ENCODE results near the gene PLA2G4B. TPM values are rescaled to one million over a fixed set of nuclear protein-coding genes. Genes with fewer than 3 reads are reported as not detected.
A peak's percentile ranks its signal among the peaks of the same experiment; 100 is the strongest.
"Not testable (repeated sequence)": the region's sequence is repeated elsewhere in the genome, so short reads cannot be mapped to it uniquely, and the experiment has no call there.

The PLA2G4B gene
- polyA plus RNA-seq, 1 donor: 16.4 TPM

- DNase-seq: no peak
Observed at GRCh38 chr15:41825572-41826535, 12.8 kb upstream of the PLA2G4B start.

- DNase-seq: no peak
Observed at GRCh38 chr15:41827290-41827879, 11.3 kb upstream of the PLA2G4B start.

- peak; percentile 84 for DNase-seq
Observed at GRCh38 chr15:41827880-41828806, 10.5 kb upstream of the PLA2G4B start, which contains the start of gene JMJD7. JMJD7 (plus strand) TSS chr15:41828092; CDS start chr15:41828125, 33 bp downstream.

DNA sequence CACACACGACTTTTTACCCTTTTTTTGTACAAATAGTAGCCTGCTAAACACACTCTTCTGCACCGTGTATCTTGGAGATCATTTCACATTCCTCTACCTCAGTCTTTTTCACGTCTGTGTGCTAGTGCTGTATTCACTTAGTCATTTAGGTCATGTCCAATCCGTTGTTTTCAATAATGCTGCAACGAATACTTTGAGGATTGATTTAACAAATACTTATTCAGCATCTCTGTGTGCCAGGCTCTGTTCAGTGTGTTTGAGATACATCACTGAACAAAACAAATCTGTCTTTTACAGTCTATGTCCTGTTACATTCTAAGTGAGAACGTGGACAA, 9.9 kb upstream of the PLA2G4B start:
- DNase-seq: no peak

GRCh38 chr15:41829959-41830646, 8.5 kb upstream of the PLA2G4B start:
- no peak for DNase-seq

- not testable (repeated sequence) for DNase-seq
Observed at GRCh38 chr15:41831291-41831690, 7.4 kb upstream of the PLA2G4B start.

DNA sequence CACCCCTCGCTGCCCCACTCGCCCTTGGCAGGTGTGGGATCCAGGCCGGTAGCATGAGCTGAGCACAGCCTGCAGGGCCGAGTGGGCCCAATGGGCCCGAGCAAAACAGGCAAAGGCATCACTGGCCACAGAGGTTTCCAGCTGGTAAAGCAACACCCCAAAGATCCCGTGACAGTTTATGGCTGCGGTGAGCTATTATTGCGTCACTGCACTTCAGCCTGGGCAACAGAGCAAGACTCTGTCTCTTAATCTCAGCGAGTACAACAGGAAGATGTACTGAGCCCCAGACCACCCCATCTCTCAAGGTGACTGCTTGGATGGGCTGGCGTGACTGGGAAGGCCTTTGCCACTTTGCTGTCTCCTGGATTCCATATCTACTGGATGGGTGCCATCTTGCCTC, 6.4 kb upstream of the PLA2G4B start:
- no peak for DNase-seq

DNA sequence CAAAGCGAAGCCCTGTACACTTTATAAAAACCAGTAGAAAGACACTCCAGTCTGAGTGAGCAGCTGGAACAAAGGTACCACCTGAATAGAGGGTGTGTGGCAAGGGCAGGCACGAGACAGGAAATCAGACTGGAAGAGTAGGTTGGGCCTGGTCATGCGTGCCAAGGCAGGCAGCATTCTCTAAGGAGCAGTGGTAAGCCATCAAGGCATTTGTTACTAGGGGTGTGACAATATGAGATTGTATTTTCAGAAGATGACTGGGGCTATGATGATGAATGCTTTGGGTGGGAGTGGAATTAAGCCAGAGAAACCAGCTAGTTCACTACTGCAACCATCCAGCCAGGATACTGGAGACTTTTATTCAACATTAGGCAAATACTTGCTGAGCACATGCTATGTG, 5.8 kb upstream of the PLA2G4B start:
- no peak for DNase-seq

- DNase-seq: no peak
Observed at GRCh38 chr15:41834096-41834495, 4.6 kb upstream of the PLA2G4B start.

- DNase-seq: no peak
Observed at GRCh38 chr15:41836073-41836472, 2.6 kb upstream of the PLA2G4B start.

DNA sequence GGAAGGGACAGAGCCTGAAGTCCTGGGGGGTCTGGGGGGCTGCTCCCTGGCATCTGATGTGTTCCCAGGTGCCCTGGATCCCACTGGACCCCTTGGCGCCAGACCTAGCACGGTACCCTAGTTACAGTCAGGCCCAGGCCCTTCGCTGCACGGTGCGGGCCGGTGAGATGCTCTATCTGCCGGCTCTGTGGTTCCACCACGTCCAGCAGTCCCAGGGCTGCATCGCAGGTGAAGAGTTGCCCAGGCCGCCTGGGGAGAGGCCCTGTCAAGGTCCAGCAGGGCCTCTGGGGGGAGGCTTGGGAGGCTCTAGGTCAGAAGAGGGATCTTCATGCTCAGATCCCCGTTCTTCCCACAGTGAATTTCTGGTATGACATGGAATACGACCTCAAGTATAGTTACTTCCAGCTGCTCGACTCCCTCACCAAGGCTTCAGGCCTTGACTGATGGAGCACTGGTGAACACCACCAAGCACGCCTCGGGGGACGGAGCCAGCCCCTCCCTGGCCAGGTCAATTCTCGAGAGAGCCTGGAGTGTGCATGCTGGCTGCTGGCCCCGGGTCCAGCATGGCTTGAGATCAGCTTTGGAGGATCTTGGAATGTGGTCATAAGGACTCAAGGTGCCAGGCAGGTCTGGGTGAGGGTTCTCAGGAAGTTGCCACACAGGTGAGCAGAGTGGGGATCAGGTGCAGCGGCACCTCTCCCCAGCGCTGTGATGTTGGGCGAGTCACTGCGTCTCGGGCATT, 1.8 kb upstream of the PLA2G4B start:
- no peak for DNase-seq

DNA sequence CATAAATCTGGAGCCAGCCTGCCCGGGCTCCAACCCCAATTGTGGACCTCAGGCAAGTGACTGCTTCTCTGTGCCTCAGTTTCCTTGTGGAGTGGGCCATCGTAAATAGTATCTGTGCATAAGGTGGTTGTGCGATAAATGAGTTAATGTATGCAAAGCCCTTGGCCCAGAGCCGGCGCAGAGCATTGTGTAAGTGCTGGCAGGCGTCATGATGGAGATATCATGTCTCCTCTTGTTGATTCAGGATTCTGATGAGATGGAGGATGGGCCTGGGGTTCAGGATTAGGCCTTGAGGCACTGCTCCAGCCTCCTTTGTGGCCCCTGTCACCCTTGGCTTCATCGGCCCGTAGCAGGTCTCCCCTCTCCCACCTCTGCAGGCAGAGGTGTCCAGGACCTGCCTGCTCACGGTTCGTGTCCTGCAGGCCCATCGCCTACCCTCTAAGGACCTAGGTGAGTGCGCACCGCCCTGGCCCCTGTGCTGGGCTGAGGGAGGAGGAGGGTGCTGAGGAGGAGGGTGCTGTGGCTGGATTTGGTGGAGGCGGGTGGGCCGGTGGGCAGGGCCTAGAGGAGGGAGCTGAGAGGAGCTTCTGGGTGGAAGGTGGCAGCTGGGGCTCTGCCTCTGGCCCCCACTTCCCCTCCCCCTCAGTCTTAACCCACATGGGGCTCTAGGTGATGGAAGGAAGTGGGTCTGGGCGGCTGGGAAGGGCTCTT, 1.3 kb downstream of the PLA2G4B start:
- no peak for DNase-seq

DNA sequence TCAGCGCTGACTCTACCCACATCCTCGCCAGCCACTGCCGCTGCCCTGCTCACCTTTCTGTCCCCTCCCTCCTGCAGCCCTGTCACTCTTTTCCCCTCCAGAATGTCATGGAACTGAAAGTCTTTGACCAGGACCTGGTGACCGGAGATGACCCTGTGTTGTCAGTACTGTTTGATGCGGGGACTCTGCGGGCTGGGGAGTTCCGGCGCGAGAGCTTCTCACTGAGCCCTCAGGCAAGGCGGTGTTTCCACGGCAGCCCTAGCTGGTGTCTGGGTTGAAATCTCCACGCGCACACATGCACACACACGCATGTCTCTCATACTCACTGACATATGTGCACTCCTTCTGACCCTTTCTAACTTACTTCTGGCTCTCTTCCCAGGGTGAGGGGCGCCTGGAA, 2.0 kb downstream of the PLA2G4B start:
- no peak for DNase-seq

- no peak for DNase-seq
Observed at GRCh38 chr15:41841131-41841530, 2.5 kb downstream of the PLA2G4B start.

- DNase-seq: no peak
Observed at GRCh38 chr15:41842229-41842628, 3.6 kb downstream of the PLA2G4B start.

DNA sequence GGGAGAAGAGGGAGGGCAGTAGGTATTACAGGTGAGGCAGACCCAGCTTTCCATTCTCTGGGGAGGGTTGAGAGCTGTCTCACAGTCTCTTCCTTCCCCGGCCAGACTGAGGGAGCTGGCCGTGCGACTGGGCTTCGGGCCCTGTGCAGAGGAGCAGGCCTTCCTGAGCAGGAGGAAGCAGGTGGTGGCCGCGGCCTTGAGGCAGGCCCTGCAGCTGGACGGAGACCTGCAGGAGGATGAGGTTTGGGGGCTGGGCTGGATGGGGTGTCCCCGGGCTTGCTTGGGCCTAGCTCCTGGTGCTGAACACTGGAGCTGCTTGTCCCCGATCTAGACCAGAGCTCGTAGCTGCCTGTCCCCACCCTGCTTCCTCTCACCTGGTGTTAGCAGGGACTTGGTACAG, 4.9 kb downstream of the PLA2G4B start:
- DNase-seq: no peak

GRCh38 chr15:41844814-41845213, 6.2 kb downstream of the PLA2G4B start:
- DNase-seq: no peak

- no peak for DNase-seq
Observed at GRCh38 chr15:41847206-41847605, 8.6 kb downstream of the PLA2G4B start.

DNA sequence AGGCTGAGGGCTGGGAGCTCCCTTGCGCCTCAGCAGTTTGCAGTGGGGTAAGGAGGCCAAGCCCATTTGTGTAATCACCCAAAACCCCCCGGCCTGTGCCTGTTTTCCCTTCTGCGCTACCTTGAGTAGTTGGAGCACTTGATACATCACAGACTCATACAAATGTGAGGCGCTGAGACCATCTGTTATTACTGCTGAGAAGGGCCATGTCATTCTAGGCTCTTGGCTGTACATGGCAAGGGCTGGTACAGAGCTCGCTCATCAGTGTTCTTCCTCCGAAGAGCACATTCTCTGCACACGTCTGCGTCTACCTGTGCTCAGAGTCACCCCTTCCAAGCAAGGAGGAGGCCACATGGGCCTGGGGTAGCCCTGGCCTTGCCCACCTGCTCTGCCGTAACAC, 9.3 kb downstream of the PLA2G4B start:
- no peak for DNase-seq

DNA sequence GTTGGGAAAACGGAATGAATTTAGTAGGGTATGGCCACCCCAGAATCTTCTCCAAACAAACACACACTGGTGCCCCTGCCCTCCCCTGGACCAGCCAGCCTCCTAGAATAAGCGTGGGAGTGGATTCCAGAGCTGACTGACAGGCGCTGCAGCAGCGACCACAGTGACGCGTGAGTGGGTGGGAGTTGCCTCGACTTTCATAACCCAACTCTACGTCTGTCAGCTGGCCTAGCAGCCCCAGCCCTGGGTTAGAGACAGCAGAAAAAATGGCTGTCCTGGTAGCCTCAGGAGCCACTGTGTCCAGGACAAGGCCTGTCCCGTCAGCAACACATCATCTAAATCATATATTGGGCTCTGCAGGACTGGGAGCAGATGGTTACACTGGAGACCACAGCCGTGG, 10.0 kb downstream of the PLA2G4B start:
- no peak for DNase-seq

Data from left kidney (tissue), 2 donors.